GM12875 (cell line): ENCODE results near the gene FAM193B.

ENCODE experiments used
- H3K4me3 ChIP-seq: one replicate; pipeline ENCODE4 v1.5.1; 2011; ENCODE audit warnings: low read depth, low read length, control low read depth
- CTCF ChIP-seq: IDR thresholded peaks from 2 replicates; pipeline ENCODE4 v1.5.1; 2011; ENCODE audit warnings: low read depth, mild to moderate bottlenecking, control low read depth, inconsistent platforms, low read length, moderate library complexity, borderline replicate concordance; ENCODE audit not compliant: insufficient read depth

The FAM193B gene

DNA sequence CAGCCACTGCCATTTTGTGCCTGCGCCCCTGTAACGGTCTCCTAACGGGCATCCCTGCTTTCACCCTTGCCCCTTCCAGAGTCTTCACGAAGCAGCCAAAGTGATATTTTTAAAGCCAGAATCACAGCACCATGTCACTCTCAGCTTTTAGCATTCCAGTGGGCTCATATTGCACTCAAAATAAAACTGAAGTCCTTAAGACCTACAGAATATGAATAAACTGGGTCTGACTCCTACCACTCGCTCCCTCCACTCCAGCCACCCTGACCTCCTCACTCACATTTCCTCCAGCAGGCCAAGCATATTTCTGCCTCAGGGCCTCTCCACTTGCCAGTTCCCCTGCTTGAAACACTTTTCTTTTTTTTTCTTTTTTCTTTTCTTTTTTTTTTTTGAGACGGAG is 54.5 kb downstream of the FAM193B start:
- no peak overlapping the region for H3K4me3 ChIP-seq
- TF ChIP-seq CTCF = no peak

GRCh38 chr5:177498013-177498787 is 56.2 kb downstream of the FAM193B start:
- no peak for TF ChIP-seq CTCF

DNA sequence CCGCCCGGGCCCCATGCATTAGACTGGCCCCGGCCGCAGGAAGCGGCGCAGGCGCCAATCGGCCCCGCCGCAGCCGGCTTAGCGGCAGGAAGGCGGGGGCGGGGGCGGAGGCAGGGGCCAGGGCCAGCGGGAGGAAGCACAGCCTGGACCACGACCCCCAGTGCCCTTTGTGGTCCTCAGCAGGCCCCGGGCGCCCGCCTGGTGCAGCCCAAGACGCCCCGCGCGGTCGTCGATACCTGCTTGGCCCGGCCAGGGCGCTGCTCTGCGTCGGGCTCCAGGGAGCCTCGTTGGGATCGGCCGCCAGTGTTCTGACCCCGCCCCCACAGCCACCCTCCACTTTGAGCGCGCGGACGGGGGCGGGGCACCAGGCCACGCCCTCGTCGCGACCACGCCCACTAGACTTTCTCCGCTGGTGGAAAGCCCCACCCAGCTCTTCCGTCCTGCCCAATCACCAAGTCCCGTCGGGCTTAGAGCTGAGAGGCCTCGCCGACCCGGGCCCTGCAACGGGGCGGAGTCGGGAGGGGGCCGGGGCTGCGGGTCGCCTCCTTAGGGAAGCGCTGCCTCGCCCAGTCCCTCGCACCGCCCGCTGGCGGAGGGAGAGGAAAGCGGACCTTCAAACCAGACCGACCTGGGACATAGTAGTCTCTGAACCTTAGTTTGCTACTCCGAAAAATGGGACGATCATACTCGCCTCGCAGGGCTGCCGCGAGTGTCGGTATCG is 56.9 kb downstream of the FAM193B start, which contains the start of gene PDLIM7:
TSS of gene PDLIM7 (minus strand) at position 313 of the 721 bp plus-strand sequence. CDS start 1,092 bp downstream, outside the sequence.
- no peak for TF ChIP-seq CTCF
- peak within 1 kb of the TSS; percentile 70 for H3K4me3 ChIP-seq

More at GRCh38 chr5:177498013-177498787, 56.2 kb downstream of the FAM193B start:
- H3K4me3 ChIP-seq = peak overlapping the region; percentile 70

DNA sequence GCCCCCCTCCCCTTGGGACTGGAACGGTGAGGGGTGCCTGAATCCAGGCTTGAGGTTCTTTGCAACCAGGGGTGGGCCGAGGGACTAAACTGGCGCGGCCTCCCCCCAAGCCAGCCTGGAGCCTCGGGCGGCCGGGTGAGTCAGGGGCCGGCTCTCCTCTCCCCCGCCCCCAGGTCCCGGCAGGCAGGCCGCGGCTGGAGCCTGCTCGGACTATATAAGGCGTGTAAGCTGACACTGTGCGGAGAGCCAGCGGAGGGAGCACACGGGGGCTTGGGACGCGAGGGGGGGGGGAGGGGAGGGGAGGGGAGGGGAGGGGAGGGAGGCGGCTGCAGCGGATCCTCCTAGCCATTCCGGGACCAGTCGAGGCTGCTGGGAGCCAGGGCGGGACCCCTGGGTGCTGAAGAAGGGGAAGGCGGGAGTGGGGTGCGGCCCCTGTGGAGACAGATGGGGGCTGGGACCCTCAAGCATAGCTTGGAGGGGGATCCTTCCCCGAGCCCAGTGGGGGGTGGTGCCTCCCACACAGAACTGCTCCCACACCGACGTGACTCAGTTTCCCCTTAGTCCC is 57.6 kb downstream of the FAM193B start:
- peak overlapping the region; percentile 70 for H3K4me3 ChIP-seq
- TF ChIP-seq CTCF = no peak

DNA sequence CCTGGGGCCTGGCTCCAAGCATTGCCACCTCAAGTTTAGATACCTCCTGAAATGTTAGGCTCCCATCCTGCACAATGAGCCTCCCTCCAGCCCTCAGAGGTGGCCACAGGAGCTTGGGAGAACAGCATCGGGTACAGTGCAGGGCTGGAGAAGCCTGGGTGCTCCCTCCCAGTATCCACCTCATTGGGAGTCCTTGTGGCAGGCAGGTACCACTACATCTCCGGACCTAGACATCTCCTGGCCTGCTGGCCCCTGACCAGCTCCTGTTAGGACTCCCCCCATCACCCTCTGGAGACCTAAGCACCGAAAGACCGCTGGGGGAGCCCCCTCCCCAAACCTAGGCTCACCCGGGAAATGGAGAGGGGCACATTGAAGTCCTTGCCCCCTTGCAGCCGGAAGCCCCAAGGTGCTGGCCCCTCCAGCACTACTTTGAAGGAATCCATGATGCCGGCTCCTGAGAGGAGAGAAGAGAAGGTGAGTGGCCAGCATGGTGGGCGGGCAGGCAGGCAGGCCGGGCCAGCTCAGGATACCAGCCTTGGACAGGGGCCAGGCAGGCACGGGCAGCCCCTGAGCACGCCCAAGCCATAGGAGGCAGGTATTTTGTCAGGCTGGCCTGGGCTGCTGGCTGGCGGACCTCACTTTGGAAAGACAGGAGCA is 58.2 kb downstream of the FAM193B start:
- H3K4me3 ChIP-seq = peak overlapping the region; percentile 70
- peak; percentile 45; the same call in 1 of the 2 replicates for TF ChIP-seq CTCF

DNA sequence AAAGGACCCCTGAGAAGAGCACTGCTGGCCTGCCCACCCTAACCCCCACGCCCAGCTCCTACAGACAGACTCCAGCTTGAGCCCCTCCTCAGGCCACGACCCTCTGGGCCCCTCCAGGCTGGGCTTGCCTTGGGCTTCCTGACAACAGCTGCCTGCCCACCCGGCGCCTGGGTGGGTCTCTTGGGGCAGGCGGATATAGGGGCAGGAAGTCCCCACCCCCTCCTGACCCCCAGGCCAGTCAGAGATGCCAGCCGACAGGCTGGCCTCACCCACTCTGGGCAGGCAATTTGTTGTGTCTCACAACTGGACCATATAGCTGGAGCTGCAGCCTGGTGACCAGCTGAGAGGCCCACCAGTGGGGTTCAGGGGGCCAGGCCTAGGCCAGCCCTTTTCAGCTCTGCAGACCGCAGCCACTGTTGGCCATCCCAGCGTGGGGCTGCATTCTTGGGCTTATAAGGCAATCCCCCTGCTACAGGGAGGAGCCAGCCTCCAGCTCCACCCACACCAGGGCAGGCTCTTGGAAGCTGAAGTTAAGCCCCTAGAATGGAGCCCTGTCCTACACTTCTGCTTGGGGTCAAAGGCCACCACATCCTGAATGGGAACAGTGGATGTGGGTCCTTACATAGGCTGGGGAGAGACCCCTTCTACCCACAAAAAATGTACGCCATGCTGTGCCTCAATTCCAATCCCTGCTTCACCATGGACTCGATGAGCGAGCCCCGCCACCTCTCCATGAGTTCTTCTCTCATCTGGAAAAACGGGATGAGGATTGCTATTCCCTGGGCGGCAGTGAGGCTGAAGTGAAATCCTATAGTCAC is 58.9 kb downstream of the FAM193B start:
- no peak for TF ChIP-seq CTCF
- no peak overlapping the region for H3K4me3 ChIP-seq
